Brain microvascular endothelial cell (primary cell): Measurements from ENCODE around the gene KPNB1.

Experiments
- DNase-seq: peaks from one replicate; pipeline ENCODE4 v3.0.0-alpha.2; 2020
- H3K27ac ChIP-seq: fragments of 250-450 bp; sonication (Bioruptor Pico); 2 replicates; pipeline ENCODE4 v1.5.1; 2020; ENCODE audit warnings: mild to moderate bottlenecking, moderate library complexity
- H3K27me3 ChIP-seq: fragments of 250-450 bp; sonication (Bioruptor Pico); replicated peaks from 2 replicates; pipeline ENCODE4 v1.5.1; 2020; ENCODE audit warnings: mild to moderate bottlenecking
- H3K36me3 ChIP-seq: fragments of 250-450 bp; sonication (Bioruptor Pico); replicated peaks from 2 replicates; pipeline ENCODE4 v1.5.1; 2020; ENCODE audit warnings: mild to moderate bottlenecking
- H3K4me3 ChIP-seq: 2 replicates; pipeline ENCODE4 v1.5.1; 2011; ENCODE audit warnings: low read depth, mild to moderate bottlenecking, control low read depth, low read length, moderate library complexity
- CTCF ChIP-seq: IDR thresholded peaks from 2 replicates; pipeline ENCODE4 v1.5.1; 2011; ENCODE audit warnings: low read depth, mild to moderate bottlenecking, moderate library complexity, low read length, control low read depth, inconsistent platforms; ENCODE audit errors: missing control alignments
- in situ Hi-C: cut with HindIII; loops from 2 replicates; pipeline ENCODE4 v1.10.0; 2017; ENCODE audit warnings: low sequenced_read_pairs, low pct_ligation_motif_present

KPNB1 gene

GRCh38 chr17:47633996-47634395 is 15.7 kb upstream of the KPNB1 start:
- no peak for TF ChIP-seq CTCF
- H3K36me3 ChIP-seq, result no peaks in the 10 kb centered on the region
- no peaks in the 10 kb centered on the region for H3K27me3 ChIP-seq
- in situ Hi-C loops, result no loop called here
- H3K27ac ChIP-seq, result no peak overlapping the region
- H3K4me3 ChIP-seq, result no peak overlapping the region
- no peak for DNase-seq

GRCh38 chr17:47634870-47635269 is 14.8 kb upstream of the KPNB1 start:
- no peak overlapping the region for H3K27ac ChIP-seq
- no peak for DNase-seq
- in situ Hi-C loops, result no loop called here
- no peaks in the 10 kb centered on the region for H3K36me3 ChIP-seq
- no peak overlapping the region for H3K4me3 ChIP-seq
- no peak for TF ChIP-seq CTCF
- no peaks in the 10 kb centered on the region for H3K27me3 ChIP-seq

GRCh38 chr17:47635734-47636133 is 14.0 kb upstream of the KPNB1 start:
- in situ Hi-C loops, result no loop called here
- TF ChIP-seq CTCF, result no peak
- Histone ChIP-seq H3K27ac (no peak overlapping the region), H3K27me3 (no peaks in the 10 kb centered on the region), H3K36me3 (no peaks in the 10 kb centered on the region), H3K4me3 (no peak overlapping the region)
- DNase-seq, result no peak

GRCh38 chr17:47636273-47637030 is 13.3 kb upstream of the KPNB1 start:
- H3K36me3 ChIP-seq, result no peaks in the 10 kb centered on the region
- no peaks in the 10 kb centered on the region for H3K27me3 ChIP-seq
- H3K4me3 ChIP-seq, result no peak overlapping the region
- DNase-seq, result no peak
- in situ Hi-C loops, result no loop called here
- TF ChIP-seq CTCF, result no peak
- no peak overlapping the region for H3K27ac ChIP-seq

GRCh38 chr17:47638903-47639302 is 10.8 kb upstream of the KPNB1 start:
- no peaks in the 10 kb centered on the region for H3K36me3 ChIP-seq
- DNase-seq, result no peak
- H3K4me3 ChIP-seq, result no peak overlapping the region
- H3K27ac ChIP-seq, result no peak overlapping the region
- in situ Hi-C loops, result no loop called here
- no peak for TF ChIP-seq CTCF
- no peaks in the 10 kb centered on the region for H3K27me3 ChIP-seq

GRCh38 chr17:47640076-47640475 is 9.6 kb upstream of the KPNB1 start:
- Histone ChIP-seq H3K27me3 (no peaks in the 10 kb centered on the region), H3K27ac (no peak overlapping the region), H3K36me3 (no peaks in the 10 kb centered on the region), H3K4me3 (no peak overlapping the region)
- in situ Hi-C loops, result no loop called here
- TF ChIP-seq CTCF, result no peak
- no peak for DNase-seq
